Epithelial cell of esophagus (primary cell): ENCODE measurements around the gene OR2L8.

Experiments
- DNase-seq: peaks from one replicate; pipeline ENCODE4 v3.0.0; 2010; ENCODE audit warnings: low read depth
- H3K4me3 ChIP-seq: 2 replicates; pipeline ENCODE4 v1.5.1; 2011; ENCODE audit warnings: mild to moderate bottlenecking, low read length, control low read depth
- CTCF ChIP-seq: IDR thresholded peaks from 2 replicates; pipeline ENCODE4 v1.5.1; 2011; ENCODE audit warnings: low read depth, mild to moderate bottlenecking, low read length, control low read depth, inconsistent platforms; ENCODE audit not compliant: insufficient read depth; ENCODE audit errors: missing control alignments

Gene OR2L8

GRCh38 chr1:247936965-247937734 is 11.5 kb upstream of the OR2L8 start:
- H3K4me3 ChIP-seq, result peak overlapping the region; percentile 10
- peak; percentile 52 for DNase-seq
- TF ChIP-seq CTCF, result peak; percentile 39

GRCh38 chr1:247942624-247943023 is 6.0 kb upstream of the OR2L8 start:
- no peak for TF ChIP-seq CTCF
- H3K4me3 ChIP-seq, result no peak overlapping the region
- DNase-seq, result no peak

- TF ChIP-seq CTCF, result no peak
- H3K4me3 ChIP-seq, result no peak overlapping the region
- DNase-seq, result no peak
Observed at GRCh38 chr1:247953408-247953807, 4.8 kb downstream of the OR2L8 start.

- no peak for DNase-seq
- TF ChIP-seq CTCF, result no peak
- H3K4me3 ChIP-seq, result no peak overlapping the region
Observed at GRCh38 chr1:247961791-247962190, 13.1 kb downstream of the OR2L8 start.

GRCh38 chr1:247962911-247963588 is 14.4 kb downstream of the OR2L8 start:
- no peak for DNase-seq
- no peak overlapping the region for H3K4me3 ChIP-seq
- TF ChIP-seq CTCF, result no peak

- no peak for DNase-seq
- H3K4me3 ChIP-seq, result no peak within 1 kb of the TSS
- no peak for TF ChIP-seq CTCF
Observed at GRCh38 chr1:247964933-247965332, 16.3 kb downstream of the OR2L8 start, which contains the start of gene OR2AK2. TSS of gene OR2AK2 (plus strand) at chr1:247965233. CDS start at chr1:247965377, 144 bp downstream.
